Activated naive CD4-positive, alpha-beta T cell treated with Interleukin-2 at 50 U/mL for 16 hours (primary cell): ENCODE data around the gene FAM135A.
A peak's percentile ranks its signal among the peaks of the same experiment; 100 is the strongest.

Experiments
- DNase-seq: peaks from one replicate; pipeline ENCODE4 v3.0.0-alpha.2; 2020

FAM135A gene

GRCh38 chr6:70413114-70413991 lies at the start of gene FAM135A:
Gene FAM135A (plus strand): TSS chr6:70413508. CDS start chr6:70428343, 14,835 bp downstream.
- peak; percentile 92 for DNase-seq

GRCh38 chr6:70363741-70364493 lies 49.4 kb upstream of the FAM135A start:
- no peak for DNase-seq

GRCh38 chr6:70369332-70369950 lies 43.9 kb upstream of the FAM135A start:
- peak; percentile 67 for DNase-seq

- no peak for DNase-seq
Observed at GRCh38 chr6:70370496-70370895, 42.8 kb upstream of the FAM135A start.

GRCh38 chr6:70371454-70372105 lies 41.7 kb upstream of the FAM135A start:
- no peak for DNase-seq

- DNase-seq: no peak
Observed at GRCh38 chr6:70375166-70375565, 38.1 kb upstream of the FAM135A start.

GRCh38 chr6:70375882-70376281 lies 37.4 kb upstream of the FAM135A start:
- no peak for DNase-seq

GRCh38 chr6:70376628-70377027 lies 36.7 kb upstream of the FAM135A start:
- DNase-seq: no peak

- no peak for DNase-seq
Observed at GRCh38 chr6:70377372-70377771, 35.9 kb upstream of the FAM135A start.

- no peak for DNase-seq
Observed at GRCh38 chr6:70379473-70380013, 33.8 kb upstream of the FAM135A start.

- DNase-seq: no peak
Observed at GRCh38 chr6:70380252-70380651, 33.1 kb upstream of the FAM135A start.

- DNase-seq: no peak
Observed at GRCh38 chr6:70380771-70381416, 32.4 kb upstream of the FAM135A start.

- no peak for DNase-seq
Observed at GRCh38 chr6:70381417-70381782, 31.9 kb upstream of the FAM135A start.

- no peak for DNase-seq
Observed at GRCh38 chr6:70385901-70386300, 27.4 kb upstream of the FAM135A start.

- no peak for DNase-seq
Observed at GRCh38 chr6:70388814-70389213, 24.5 kb upstream of the FAM135A start.

GRCh38 chr6:70389261-70389660 lies 24.0 kb upstream of the FAM135A start:
- no peak for DNase-seq

- no peak for DNase-seq
Observed at GRCh38 chr6:70390067-70390466, 23.2 kb upstream of the FAM135A start.

GRCh38 chr6:70391492-70391891 lies 21.8 kb upstream of the FAM135A start:
- DNase-seq: no peak

- no peak for DNase-seq
Observed at GRCh38 chr6:70394518-70395300, 18.6 kb upstream of the FAM135A start.

GRCh38 chr6:70395301-70395672 lies 18.0 kb upstream of the FAM135A start:
- no peak for DNase-seq

GRCh38 chr6:70396163-70396562 lies 17.1 kb upstream of the FAM135A start:
- no peak for DNase-seq
